AG08395 (cell line): Measurements from ENCODE around the gene SEC23A.
"Not testable (repeated sequence)": the region's sequence is repeated elsewhere in the genome, so short reads cannot be mapped to it uniquely, and the experiment has no call there.

ENCODE experiments used
- DNase-seq: peaks from one replicate; pipeline ENCODE4 v3.0.0; 2012; ENCODE audit warnings: mixed read lengths, low spot score

The SEC23A gene

DNA sequence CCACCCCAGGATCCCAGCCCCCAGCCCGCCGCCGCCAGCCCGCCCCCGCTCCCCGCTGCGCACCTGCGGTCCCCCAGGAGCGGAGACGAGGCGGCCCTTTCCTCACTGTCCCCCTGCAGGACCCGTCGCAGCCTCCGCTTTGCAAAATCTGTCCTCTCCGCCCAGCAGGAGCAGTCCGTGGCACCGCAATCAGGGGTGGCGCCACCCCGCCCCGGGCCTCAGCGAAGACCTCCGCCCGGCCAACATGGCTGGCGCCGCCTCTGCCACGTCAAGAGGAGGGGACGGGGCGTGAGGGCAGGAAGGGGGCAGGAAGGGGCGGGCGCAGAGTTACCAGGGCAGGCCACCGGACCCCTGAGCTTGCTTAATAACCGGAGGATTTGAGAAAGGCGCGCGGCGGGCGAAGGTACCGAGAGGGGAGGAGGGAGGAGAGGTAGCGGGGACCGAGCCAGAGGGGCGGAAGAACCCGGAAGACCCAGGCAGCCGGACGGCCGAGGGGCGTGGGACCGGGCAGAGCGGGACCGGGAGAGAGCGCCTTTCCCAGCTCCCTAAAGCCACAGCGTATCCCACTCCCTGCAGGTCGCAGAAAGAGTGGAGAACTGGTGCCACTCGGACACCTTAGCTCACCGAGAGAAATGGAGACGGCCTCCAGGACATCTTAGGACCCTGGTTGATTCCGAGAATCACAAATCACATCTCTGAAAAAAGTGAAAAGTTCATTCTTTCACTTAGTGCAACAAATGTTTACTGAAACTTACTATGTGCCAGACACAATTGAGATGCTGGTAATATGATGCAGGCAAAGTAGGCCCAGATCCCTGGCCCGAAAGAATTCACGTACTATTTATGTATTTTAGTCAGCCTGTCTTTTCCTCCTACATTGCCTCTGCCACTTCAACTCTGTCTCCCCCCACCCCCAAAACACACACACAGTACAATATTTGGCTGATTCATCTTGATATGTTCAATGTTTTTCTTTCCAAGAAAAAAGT, at the start of gene SEC23A:
Gene SEC23A, minus strand, starts transcription at position 267 of the 989 bp plus-strand sequence. CDS start 7,117 bp downstream, outside the sequence.
- DNase-seq: peak; percentile 87

DNA sequence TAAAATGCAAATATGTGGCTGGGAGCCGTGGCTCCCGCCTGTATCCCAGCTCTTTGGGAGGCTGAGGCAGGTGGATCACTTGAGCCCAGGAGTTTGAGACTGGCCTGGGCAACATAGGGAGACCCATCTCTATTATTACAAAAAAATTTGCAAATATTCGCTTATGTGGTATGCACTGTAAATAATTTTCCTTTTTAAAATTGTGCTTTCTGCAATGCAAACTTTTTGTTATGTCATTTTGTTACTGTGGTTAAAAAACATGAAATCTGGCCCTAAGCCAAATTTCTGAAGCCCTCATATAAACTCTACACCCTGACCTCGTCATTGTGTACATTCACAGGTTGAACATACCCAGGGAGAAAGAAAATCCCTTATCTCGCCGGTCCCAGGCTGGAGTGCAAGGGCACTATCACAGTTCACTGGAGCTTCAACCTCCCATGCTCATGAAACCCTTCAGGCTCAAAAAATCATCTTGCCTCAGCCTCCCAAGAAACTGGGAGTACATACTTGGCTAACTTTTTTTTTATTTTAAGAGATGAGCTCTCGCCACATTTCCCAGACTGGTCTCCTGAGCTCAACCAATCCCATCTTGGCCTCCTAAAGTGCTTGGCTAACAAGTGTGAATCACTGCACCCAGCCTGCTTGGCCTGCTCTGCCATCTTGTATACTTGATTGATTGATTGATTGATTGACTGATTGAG, 42.4 kb upstream of the SEC23A start:
- DNase-seq: no peak

GRCh38 chr14:39143226-39143625, 40.2 kb upstream of the SEC23A start:
- not testable (repeated sequence) for DNase-seq

DNA sequence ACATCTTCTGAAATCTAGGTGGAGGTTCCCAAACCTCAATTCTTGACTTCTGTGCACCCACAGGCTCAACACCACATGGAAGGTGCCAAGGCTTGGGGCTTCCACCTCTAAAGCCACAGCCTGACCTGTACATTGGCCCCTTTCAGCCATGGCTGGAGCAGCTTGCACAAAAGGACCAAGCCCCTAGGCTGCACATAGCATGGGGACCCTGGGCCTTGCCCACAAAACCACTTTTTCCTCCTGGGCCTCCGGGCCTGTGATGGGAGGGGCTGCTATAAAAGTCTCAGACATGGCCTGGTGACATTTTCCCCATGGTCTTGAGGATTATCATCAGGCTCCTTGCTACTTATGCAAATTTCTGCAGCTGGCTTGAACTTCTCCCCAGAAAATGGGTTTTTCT, 38.6 kb upstream of the SEC23A start:
- not testable (repeated sequence) for DNase-seq

DNA sequence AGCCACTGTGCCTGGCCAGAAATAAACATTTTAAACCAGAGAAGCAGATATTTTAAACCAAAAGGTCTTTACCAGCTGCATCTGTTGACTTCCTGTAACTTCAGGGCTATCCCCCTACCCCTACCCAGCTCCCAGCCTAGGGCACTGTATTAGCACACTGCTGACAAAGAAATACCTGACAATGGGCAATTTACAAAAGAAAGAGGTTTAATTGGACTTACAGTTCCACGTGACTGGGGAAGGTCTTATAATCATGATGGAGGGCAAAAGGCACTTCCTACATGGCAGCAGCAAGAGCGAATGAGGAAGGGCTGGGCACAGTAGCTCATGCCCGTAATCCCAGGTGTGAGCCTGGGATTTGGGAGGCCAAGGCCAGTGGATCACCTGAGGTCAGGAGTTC, 37.1 kb upstream of the SEC23A start:
- no peak for DNase-seq

DNA sequence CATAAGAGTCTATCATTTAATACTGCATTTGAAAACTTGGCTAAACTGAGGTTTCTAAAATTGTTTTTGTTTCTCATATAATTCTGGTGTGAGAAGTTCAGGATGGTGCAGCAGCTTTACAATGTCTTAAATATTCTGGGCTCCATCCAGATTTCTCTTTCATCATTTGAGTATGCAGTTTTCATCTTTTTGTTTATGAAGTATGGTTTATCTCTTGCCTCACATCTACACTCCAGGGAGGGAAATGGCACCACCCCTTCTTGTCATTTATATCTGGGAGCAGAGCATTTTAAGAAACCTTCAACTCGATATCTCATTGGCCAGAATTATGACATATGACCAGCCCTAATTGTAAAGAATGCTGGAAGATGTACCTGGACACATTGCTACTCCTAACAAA, 35.4 kb upstream of the SEC23A start:
- no peak for DNase-seq

GRCh38 chr14:39137835-39138234, 34.8 kb upstream of the SEC23A start:
- not testable (repeated sequence) for DNase-seq

DNA sequence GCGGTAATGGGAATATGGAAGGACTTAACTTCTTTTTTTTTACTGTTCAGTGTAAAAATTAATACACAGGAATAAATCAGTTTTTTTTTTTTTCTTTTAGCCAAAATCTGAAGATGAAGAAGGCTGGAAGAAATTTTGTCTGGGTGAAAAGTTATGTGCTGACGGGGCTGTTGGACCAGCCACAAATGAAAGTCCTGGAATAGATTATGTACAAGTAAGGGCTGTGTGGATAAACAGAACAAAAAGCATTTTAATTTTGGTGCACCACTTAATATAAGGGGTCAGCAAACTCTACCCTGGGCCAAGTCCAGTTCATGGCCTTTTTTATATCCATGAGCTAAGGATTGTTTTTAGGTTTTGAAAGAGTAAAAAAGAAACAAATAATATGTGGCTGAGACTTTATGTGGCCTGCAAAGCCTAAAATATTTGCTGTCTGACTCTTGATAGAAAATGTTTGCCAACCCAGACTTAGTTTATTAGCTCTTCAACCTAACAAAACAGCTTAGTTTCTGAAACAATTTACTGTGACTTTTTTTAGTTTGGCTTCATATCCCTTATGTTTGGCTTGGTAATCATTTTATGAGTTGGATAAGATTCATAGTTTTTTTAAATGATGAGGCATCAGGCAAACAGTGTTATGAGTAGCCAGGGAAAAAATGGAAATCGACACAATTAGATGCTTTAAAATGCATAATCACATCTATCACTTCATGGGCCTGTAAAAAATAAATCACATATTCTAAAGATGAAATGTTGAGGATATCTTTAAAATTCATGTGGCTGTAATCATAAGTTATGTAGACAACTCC, 19.5 kb upstream of the SEC23A start:
- DNase-seq: no peak

DNA sequence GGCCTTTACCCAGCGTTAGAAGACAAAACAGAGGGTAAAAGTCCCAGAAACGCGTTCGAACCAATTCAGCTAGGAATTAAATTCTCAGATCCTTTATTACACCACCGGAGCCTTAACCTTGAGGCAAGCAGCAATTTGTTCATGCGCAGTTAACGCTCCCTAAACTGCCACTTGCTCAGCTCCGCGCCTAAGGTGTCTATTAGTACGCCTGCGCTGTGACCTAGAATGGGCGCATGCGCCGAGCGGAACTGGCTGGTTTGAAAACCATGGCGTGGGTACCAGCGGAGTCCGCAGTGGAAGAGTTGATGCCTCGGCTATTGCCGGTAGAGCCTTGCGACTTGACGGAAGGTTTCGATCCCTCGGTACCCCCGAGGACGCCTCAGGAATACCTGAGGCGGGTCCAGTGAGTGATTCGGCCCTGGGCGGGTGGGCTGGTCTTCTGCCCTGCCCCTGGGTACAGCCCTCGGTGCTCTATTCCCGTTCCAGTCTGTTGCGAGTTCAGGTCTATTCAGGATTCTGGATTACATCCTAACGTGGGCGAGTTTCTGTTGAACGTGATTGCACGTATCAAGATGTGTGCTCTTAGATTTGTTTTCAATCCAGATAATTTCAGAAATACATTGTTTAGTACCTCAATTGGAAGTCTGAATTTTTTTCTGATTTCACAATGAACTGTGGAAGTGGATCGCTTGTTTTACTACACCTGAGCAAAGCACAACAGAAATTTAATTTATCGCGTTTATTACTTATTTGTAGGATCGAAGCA, 11.2 kb upstream of the SEC23A start, which contains the start of gene GEMIN2:
Gene GEMIN2, plus strand, starts transcription at position 251 of the 766 bp plus-strand sequence. Its CDS starts 16 bp downstream, at position 267.
- peak; percentile 99 for DNase-seq

DNA sequence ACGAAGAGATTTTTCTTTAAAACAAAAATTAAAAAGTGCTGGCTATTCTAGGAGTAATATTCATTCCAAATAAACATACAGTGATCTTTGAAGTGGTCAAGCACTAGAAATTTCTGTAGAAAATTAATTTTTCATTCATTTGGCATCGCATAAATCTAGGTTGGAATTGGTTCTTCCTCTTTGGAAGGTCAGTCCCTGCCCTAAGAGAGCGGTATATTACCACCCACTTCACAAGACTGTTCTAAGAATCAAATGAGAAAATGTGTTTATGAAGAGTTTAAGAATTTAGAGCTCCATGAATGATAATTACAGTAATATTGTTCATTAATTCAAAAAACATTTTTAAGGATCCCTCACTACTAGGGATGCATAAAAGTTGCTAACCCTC, 10.6 kb upstream of the SEC23A start:
- DNase-seq: no peak

DNA sequence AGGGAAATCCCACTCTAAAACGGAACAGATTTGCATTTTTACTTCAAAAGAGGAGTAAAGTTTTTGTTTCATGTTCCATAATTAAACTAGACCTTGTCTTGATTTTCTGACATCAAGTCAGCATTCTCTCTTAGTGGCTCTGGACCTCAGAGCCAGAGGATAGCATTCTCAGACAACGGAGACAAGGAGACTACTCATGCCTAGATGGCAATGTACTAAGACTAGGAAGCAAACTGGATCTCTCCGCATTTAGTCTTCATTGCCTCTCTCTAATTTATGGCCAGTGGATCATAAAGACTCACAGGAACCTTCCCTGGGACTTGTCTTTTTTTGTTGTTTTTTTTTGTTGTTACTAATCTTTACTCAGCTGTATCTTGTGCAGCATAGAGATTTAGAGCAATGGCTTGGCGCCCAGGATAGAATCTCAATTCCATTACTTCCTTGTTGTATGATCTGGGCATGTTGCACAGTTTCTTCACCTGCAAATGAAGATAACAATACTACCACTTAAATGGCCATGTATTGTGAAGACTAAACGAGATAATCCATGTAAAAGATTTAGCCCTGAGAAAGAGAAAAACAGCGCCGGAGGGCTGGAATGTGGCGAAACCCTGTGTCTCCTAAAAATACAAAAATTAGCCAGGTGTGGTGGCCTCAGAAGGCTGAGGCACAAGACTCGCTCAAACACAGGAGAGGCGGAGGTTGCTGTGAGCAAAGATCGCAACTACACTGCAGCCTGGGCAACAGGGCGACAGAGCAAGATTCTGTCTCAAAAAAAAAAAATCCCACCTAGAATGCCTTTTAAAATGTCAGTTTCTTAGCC, 7.1 kb upstream of the SEC23A start:
- no peak for DNase-seq

- no peak for DNase-seq
These were observed 5.8 kb upstream of the SEC23A start for GRCh38 chr14:39108791-39109190.

- peak; percentile 41 for DNase-seq
These were observed 4.6 kb upstream of the SEC23A start for GRCh38 chr14:39107591-39107996.

GRCh38 chr14:39104078-39104801, 1.2 kb upstream of the SEC23A start:
- DNase-seq: not testable (repeated sequence)

GRCh38 chr14:39102265-39102968, 618 bp downstream of the SEC23A start:
- DNase-seq: peak; percentile 48

GRCh38 chr14:39099748-39100147, 3.3 kb downstream of the SEC23A start:
- DNase-seq: no peak

GRCh38 chr14:39099215-39099614, 3.8 kb downstream of the SEC23A start:
- not testable (repeated sequence) for DNase-seq

DNA sequence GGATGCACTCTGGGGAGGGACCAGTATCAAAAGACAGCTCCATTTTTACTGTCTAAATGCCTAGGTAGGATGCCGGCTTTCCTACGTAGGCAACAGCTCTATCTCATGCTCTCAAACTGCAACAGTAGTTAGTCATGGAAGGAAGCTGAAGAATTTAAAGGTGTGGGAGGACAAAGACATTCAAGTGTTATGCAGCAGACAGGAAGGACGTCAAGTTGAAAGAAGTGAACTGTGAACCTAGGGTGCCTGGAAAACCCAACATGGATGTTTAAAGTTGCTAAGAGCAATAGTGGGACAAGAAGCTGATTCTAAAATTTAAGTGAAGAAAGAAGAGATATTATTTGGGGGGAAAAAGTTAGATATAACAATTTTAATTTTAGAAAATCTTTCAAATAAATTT, 5.9 kb downstream of the SEC23A start:
- no peak for DNase-seq

GRCh38 chr14:39094515-39094914, 8.5 kb downstream of the SEC23A start:
- no peak for DNase-seq
